Measurements from ENCODE around the gene STX18.

The STX18 gene

DNA sequence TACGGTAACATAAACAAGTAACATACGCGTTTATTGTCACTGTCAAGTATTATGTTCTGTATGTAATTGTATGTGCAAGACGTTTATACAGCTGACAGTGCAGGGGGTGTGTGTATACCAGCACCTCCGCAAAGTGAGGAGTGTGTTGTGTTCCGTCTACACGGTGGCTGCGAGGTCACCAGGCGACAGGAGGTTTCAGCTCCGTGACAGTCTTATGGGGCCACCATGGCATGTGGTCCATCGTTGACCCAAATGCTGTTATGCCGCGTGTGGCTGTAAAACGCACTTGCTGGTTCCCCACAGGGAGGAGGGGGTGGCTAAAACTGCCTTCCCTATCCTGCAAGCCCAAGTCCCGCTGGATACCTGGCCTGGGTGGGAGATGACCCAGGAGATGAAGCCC, 129.9 kb downstream of the STX18 start:
- H3K4me3 ChIP-seq (ENCODE audit: low read depth, low read length) = no peak overlapping the region
- DNase-seq (ENCODE audit: low read depth) = no peak
- TF ChIP-seq, protein P1, sequence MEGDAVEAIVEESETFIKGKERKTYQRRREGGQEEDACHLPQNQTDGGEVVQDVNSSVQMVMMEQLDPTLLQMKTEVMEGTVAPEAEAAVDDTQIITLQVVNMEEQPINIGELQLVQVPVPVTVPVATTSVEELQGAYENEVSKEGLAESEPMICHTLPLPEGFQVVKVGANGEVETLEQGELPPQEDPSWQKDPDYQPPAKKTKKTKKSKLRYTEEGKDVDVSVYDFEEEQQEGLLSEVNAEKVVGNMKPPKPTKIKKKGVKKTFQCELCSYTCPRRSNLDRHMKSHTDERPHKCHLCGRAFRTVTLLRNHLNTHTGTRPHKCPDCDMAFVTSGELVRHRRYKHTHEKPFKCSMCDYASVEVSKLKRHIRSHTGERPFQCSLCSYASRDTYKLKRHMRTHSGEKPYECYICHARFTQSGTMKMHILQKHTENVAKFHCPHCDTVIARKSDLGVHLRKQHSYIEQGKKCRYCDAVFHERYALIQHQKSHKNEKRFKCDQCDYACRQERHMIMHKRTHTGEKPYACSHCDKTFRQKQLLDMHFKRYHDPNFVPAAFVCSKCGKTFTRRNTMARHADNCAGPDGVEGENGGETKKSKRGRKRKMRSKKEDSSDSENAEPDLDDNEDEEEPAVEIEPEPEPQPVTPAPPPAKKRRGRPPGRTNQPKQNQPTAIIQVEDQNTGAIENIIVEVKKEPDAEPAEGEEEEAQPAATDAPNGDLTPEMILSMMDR (IDR thresholded peaks at IDR 0.05; ENCODE audit: control insufficient read depth, extremely low read depth, insufficient read depth) = no peak

DNA sequence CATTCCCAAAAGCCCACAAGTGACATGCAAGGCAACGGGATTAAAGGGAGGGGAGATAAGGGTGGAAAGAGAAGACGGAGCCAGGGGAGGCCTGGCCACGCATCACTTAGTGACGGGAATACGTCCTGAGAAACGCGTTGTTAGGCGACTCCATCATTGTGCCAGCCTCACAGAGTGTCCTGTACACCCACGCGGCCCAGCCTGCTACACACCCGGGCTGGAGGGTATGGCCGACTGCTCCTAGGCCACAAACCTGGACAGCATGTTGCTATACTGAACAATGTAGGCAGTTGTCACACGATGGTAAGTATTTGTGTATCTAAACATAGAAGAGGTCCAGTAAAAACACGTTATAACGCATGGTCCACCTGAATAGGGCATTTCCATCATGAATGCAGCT, 131.6 kb downstream of the STX18 start:
- no peak for DNase-seq (ENCODE audit: low read depth)
- TF ChIP-seq, protein P1 (IDR thresholded peaks at IDR 0.05; ENCODE audit: control insufficient read depth, extremely low read depth, insufficient read depth) = no peak
- no peak overlapping the region for H3K4me3 ChIP-seq (ENCODE audit: low read depth, low read length)

DNA sequence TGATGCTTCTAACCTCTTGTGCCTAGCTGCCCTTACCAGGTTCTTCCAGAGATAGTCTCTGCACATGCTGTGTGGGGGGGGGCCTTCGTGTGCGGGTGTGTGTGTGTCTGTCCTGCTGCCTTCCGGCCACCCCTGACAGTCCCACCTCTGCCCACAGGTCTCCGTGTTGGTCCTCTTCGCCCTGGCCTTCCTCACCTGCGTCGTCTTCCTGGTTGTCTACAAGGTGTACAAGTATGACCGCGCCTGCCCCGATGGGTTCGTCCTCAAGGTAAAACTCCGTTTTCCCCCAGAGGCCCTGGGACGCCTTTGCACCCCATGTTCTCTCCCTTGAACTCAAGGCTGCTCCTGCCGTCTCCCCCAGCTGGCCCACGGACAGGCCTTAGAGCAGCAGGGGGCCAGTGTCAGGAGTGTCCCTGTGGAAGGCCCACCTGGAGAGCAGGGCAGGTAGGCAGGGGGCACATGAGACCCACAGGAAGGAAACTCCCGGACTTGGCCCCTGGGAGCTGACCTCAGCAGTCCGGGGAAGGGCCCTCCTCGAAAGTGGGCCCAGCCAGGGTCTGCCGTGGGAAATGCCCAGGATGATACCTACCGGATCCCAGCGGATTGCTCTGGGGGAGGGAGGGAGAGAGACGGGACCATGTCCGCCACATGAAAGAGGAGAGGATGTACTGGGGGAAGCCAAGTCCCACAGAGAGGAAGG, 132.3 kb downstream of the STX18 start:
- H3K4me3 ChIP-seq (ENCODE audit: low read depth, low read length) = no peak overlapping the region
- no peak for DNase-seq (ENCODE audit: low read depth)
- TF ChIP-seq, protein P1 (IDR thresholded peaks at IDR 0.05; ENCODE audit: control insufficient read depth, extremely low read depth, insufficient read depth) = no peak

DNA sequence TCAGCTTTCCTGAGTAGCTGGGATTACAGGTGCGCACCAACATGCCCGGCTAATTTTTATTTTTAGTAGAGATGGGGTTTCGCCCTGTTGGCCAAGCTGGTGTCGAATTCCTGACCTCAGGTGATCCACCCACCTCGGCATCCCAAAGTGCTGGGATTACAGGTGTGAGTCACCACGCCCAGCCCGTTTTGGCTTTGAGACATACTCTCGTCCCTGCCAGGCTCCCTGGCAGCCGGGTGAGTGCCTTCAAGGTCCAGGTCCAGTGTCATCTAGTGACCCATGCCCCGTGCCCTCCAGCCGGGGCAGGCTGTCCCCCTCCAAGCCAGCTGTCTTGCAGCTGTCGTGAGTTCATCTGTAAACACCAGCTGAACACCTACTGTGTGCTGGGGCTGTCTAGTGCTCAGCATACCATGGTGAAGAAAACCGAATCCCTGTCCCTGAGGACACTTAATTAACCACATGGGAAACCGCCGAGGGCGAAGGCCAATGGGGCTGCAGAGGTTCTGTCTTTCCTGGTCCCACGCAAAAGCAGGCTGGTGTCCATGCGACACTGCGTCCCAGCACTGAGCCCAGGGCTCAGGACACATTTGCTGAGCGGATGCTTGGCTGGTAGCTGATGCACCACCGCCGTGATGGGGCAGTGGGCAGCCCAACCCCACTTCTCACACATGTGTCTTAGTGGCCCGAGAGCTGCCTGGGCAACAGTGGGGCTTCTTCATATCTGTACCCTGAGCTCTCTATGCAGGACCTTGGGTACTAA, 133.1 kb downstream of the STX18 start:
- DNase-seq (ENCODE audit: low read depth) = no peak
- H3K4me3 ChIP-seq (ENCODE audit: low read depth, low read length) = no peak overlapping the region
- TF ChIP-seq, protein P1 (IDR thresholded peaks at IDR 0.05; ENCODE audit: control insufficient read depth, extremely low read depth, insufficient read depth) = no peak

DNA sequence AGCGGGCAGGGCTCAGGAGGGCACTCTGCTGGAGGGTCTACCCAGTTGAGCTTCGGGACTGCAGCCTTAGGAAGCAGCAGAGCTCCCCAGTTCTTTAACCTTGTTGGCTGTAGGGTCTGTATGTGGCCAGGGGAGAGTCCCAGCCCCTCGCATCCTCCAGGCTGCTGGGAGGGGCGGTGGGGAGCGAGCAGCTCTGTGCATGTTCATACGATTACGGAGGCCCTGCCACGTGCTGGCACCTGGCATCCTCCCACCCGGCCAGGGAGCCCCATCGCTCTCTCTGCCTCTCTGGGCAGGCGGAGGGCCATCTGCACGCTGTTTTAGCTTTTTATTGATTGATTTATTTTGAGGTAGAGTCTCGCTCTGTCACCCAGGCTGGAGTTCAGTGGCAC, 133.7 kb downstream of the STX18 start:
- no peak for DNase-seq (ENCODE audit: low read depth)
- H3K4me3 ChIP-seq (ENCODE audit: low read depth, low read length) = no peak overlapping the region
- TF ChIP-seq, protein P1 (IDR thresholded peaks at IDR 0.05; ENCODE audit: control insufficient read depth, extremely low read depth, insufficient read depth) = no peak

DNA sequence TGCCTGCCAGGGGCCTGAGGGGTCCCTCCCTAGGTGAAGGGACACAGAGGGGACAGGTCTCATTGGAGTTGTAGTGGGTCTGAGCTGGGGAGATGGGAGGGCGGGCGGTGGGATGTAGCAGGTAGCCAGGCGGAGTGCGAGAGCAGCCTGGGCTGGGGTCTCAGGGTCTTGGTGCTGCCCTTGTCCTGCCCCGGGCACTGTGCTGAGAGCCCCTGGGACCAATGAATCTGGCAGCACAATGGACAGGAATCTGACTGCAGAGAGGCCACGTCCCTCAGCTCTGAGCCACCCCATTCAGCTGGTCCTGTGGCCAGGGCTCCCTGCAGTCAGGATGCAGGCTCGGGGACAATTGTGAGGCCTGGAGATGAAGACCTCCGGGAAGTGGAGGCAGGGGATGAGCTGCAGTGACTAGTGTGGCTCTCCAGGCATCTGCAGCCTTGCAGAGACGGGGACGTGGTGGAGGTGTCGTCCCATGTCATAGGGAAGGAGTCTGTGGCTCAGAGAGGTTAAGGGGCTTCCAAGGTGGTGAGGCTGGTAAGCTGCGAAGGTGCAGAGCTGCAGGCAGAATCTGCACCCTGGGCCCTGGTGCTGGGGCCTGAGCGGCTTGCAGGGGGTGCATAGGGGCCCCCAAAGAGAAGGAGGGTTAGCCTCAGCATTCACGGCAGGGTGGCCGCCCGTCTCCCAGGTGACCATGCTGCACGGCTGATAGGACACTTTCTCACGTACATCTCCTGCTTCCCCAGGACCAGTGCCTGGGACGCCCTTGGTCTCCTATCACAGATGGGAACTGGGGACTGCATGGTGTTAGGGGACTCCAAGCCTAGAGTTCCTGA, 134.3 kb downstream of the STX18 start:
- DNase-seq (ENCODE audit: low read depth) = no peak
- TF ChIP-seq, protein P1 (IDR thresholded peaks at IDR 0.05; ENCODE audit: control insufficient read depth, extremely low read depth, insufficient read depth) = no peak
- H3K4me3 ChIP-seq (ENCODE audit: low read depth, low read length) = no peak overlapping the region
